Testis (tissue), 3 donors: ENCODE data around the gene THBS3. TPM values are rescaled to one million over a fixed set of nuclear protein-coding genes. Genes with fewer than 3 reads are reported as not detected.
"Not testable (repeated sequence)": the region's sequence is repeated elsewhere in the genome, so short reads cannot be mapped to it uniquely, and the experiment has no call there.

Experiments
- DNase-seq: peaks from one replicate; pipeline ENCODE4 v3.0.0-alpha.2; 2019
- H3K27ac ChIP-seq, 2 donors: fragments of 200-600 bp; sonication (generic); one replicate each; pipeline ENCODE4 v1.5.1; 2019
- H3K27me3 ChIP-seq: fragments of 200-600 bp; sonication (generic); one replicate; pipeline ENCODE4 v1.5.1; 2019
- H3K36me3 ChIP-seq: fragments of 200-600 bp; sonication (generic); one replicate; pipeline ENCODE4 v1.5.1; 2017; ENCODE audit warnings: low read depth; ENCODE audit errors: missing control alignments
- H3K4me1 ChIP-seq: fragments of 200-600 bp; sonication (generic); one replicate; pipeline ENCODE4 v1.5.1; 2019
- H3K4me3 ChIP-seq, 2 donors: fragments of 200-600 bp; sonication (generic); one replicate each; pipeline ENCODE4 v1.5.1; 2017 to 2019
- H3K9me3 ChIP-seq: fragments of 200-600 bp; sonication (generic); one replicate; pipeline ENCODE4 v1.5.1; 2017
- POLR2A ChIP-seq: fragments of 450-650 bp; IDR thresholded peaks from one replicate; pipeline ENCODE4 v1.6.1; 2017; ENCODE audit warnings: antibody characterized with exemption, mild to moderate bottlenecking, moderate library complexity
- WGBS, 2 donors: methylation state at CpG; one replicate each; pipeline ENCODE4 v1.1.5; 2018; 5-methylcytosine and 5-hydroxymethylcytosine counted together
- intact Hi-C: fragments of 100-400 bp; cut with DNase I; formaldehyde crosslinking; loops from one replicate; pipeline ENCODE4 v1.15.1; 2023; ENCODE audit warnings: low total_unique reads
- polyA plus RNA-seq: library from polyadenylated mRNA; stranded (reverse); fragments of 350-450 nt; fragmentation: Illumina TruSeq; extraction: RNeasy Lipid Tissue Mini Kit (QIAGEN cat#74804); gene quantifications from one replicate; pipeline ENCODE4 v1.2.3, GENCODE V29; 2014; ENCODE audit warnings: low read depth, low replicate concordance; ENCODE audit not compliant: insufficient read depth
- total RNA-seq, 2 donors: library from RNA; depleted of rRNA; stranded (reverse); fragments of >200 nt; gene quantifications; one replicate each; pipeline ENCODE4 v1.2.3, GENCODE V29; 2016
- TF ChIP-seq, protein P1 (sequence below), 3 experiments: fragments of 450-650 bp in 2 of 3; fragments of 200-600 bp in 1 of 3; sonication (generic) in 1 of 3; IDR thresholded peaks; one replicate each; pipeline ENCODE4 v1.5.1; 2016 to 2019; ENCODE audit warnings: antibody characterized with exemption in 3 of 3, mild to moderate bottlenecking in 2 of 3, moderate library complexity in 1 of 3

THBS3 gene
- total and polyA plus RNA-seq, 3 donors from 2014 or later, result 37.1 to 82.9 (median 68.1) TPM

DNA sequence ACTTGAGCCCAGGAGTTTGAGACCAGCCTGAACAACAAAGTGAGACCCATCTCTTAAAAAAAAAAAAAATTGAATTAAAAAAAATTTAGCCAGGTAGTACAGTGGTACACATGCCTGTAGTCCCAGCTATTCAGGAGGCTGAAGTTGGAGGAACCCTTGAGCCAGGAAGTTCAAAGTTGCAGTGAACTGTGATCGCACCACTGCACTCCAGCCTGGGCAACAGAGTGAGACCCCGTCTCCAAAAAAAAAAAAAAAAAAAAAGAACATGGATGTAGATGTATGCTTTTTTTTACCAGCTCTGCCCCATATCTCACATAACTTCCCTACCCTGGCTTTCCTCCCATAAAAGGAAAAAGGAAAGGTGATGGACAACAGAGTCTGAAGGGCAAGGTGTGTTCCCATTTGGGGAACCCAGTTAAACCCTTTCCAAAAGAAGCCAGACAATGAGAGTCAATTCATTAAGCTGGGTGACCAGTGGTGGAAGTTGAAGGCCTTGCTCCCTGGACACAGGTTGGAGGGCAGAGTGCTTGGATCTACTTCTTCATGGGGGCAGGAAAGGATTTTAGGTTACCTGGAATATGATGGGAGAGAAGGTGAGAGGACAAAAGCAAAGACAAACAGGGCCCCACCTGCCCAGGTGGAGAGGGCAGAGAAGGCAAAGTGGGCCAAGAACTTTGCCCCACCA is 37.5 kb downstream of the THBS3 start:
- Histone ChIP-seq H3K9me3 (no peaks in the 10 kb centered on the region), H3K36me3 (no peaks in the 10 kb centered on the region), H3K4me1 (peaks cover 28% of the 10 kb centered on the region), H3K4me3 (no peak overlapping the region), H3K27ac (no peak overlapping the region), H3K27me3 (no peaks in the 10 kb centered on the region)
- no peak for DNase-seq
- intact Hi-C loops, result no loop called here
- WGBS, 2 donors, result 90 to 91% methylated on average over 2 of the region's 2 CpGs
- TF ChIP-seq, protein P1, sequence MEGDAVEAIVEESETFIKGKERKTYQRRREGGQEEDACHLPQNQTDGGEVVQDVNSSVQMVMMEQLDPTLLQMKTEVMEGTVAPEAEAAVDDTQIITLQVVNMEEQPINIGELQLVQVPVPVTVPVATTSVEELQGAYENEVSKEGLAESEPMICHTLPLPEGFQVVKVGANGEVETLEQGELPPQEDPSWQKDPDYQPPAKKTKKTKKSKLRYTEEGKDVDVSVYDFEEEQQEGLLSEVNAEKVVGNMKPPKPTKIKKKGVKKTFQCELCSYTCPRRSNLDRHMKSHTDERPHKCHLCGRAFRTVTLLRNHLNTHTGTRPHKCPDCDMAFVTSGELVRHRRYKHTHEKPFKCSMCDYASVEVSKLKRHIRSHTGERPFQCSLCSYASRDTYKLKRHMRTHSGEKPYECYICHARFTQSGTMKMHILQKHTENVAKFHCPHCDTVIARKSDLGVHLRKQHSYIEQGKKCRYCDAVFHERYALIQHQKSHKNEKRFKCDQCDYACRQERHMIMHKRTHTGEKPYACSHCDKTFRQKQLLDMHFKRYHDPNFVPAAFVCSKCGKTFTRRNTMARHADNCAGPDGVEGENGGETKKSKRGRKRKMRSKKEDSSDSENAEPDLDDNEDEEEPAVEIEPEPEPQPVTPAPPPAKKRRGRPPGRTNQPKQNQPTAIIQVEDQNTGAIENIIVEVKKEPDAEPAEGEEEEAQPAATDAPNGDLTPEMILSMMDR (IDR thresholded peaks at IDR 0.05), result no peak
- TF ChIP-seq POLR2A, result no peak

DNA sequence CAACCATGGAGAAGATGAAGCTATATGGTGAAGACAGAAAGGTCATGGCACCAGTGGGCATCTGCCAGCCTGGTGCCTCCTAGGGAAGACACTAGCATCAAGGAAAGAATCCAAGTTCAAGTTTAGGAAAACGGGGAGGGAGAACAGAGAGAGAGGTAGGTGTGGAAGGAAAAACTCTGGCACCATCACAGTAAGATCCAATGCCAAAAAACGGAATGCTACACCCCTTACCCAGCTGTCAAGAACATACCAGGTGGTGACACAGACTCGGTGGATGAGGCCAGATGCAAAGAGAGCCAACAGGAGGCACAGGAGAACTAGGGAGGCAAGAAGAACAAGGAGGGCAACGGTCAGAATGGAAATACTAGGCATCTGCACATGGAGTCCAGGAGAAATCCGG is 38.2 kb downstream of the THBS3 start:
- no peak for DNase-seq
- no peaks in the 10 kb centered on the region for H3K36me3 ChIP-seq
- no peaks in the 10 kb centered on the region for H3K9me3 ChIP-seq
- no peaks in the 10 kb centered on the region for H3K27me3 ChIP-seq
- intact Hi-C loops, result loop anchor here (5.0 kb wide), 1 partner anchor 77 kb away; no protein-coding TSS in a partner anchor
- TF ChIP-seq, protein P1 (IDR thresholded peaks at IDR 0.05), result no peak
- no peak for TF ChIP-seq POLR2A
- 56 to 79% methylated on average over 5 of the region's 5 CpGs for WGBS, 2 donors
- H3K4me1 ChIP-seq, result peaks cover 28% of the 10 kb centered on the region
- H3K4me3 ChIP-seq, result no peak overlapping the region
- H3K27ac ChIP-seq, result peak overlapping the region in 1 of 2 donors; percentile 31

DNA sequence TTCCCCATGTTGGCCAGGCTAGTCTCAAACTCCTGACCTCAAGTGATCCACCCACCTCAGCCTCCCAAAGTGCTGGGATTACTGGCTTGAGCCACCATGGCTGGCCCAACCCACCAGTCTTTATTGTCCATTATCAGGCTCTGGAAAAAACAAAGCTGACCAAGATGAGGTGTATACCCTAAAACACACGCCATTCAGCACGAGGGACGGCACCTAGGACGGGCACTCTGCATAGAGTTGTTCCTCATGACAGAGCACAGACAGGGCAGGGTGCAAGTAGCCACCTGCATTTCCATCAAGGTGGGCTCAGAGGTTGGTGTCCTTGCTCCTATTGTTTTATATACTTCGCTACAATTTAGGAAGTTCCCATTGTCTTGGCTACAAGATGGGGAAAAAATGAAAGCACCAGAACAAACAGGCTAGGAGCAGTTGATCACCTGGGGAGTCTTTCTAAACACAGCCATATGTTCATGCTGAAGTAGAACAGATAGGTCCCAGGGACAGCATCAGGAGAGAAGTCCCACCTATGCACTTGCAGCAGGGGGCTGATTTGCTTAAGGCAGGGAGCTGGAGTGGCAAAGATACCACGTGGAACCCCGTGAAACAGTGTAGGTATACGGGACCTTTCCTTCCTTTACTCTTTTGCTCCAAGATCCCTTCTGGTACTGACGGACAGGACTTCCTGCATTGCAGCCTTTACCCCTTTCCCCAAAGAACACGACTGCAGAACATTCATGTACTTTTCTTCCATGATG is 39.1 kb downstream of the THBS3 start:
- 68 to 79% methylated on average over 10 of the region's 10 CpGs for WGBS, 2 donors
- intact Hi-C loops, result loop anchor here (5.0 kb wide), 1 partner anchor 76 kb away; no protein-coding TSS in a partner anchor
- DNase-seq, result no peak

DNA sequence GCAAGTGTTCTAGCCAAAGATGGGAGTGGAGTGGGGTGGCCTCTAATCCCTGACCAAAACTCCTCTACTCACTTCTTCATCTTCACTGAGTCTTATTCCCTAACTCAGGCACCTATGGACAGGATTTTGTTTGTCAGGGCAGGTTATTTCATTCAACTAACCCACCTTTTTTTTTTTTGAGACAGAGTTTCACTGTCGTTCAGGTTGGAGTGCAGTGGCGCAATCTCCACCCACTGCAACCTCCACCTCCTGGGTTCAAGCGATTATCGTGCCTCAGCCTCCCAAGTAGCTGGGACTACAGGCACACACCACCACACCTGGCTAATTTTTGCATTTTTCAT is 39.6 kb downstream of the THBS3 start:
- not testable (repeated sequence) for H3K36me3 ChIP-seq, H3K27ac ChIP-seq, H3K27me3 ChIP-seq, H3K4me3 ChIP-seq, H3K9me3 ChIP-seq, DNase-seq
- intact Hi-C loops, result loop anchor here (5.0 kb wide), 1 partner anchor 76 kb away; no protein-coding TSS in a partner anchor
- peaks cover 28% of the 10 kb centered on the region for H3K4me1 ChIP-seq
- WGBS, 2 donors, result 44 to 54% methylated on average over 4 of the region's 4 CpGs

More for the DNA sequence above, 39.1 kb downstream of the THBS3 start:
- TF ChIP-seq POLR2A, result no peak
- TF ChIP-seq, protein P1 (IDR thresholded peaks at IDR 0.05), result no peak
- Histone ChIP-seq H3K27ac (no peak overlapping the region), H3K4me1 (peaks cover 28% of the 10 kb centered on the region), H3K9me3 (no peaks in the 10 kb centered on the region), H3K4me3 (no peak overlapping the region), H3K36me3 (no peaks in the 10 kb centered on the region), H3K27me3 (no peaks in the 10 kb centered on the region)
